IMR-90 (cell line): Measurements from ENCODE around the gene HMGA1. TPM values are rescaled to one million over a fixed set of nuclear protein-coding genes. Genes with fewer than 3 reads are reported as not detected.
A peak's percentile ranks its signal among the peaks of the same experiment; 100 is the strongest.
"Not testable (repeated sequence)": the region's sequence is repeated elsewhere in the genome, so short reads cannot be mapped to it uniquely, and the experiment has no call there.

Experiments
- ATAC-seq: fragments of 200-7000 bp; cut with Tn5 transposase; 2 replicates; pipeline ENCODE4 v1.9.1; 2020; ENCODE audit warnings: low read depth, mild to moderate bottlenecking, moderate library complexity
- BruUV-seq: library from RNA; stranded (reverse); fragments of 400-500 nt; replicated peaks from 2 replicates; lab custom pipeline; 2021; lab: Mats Ljungman, UMichigan
- CTCF ChIA-PET: fragments of 300-600 bp; formaldehyde crosslinking; extraction: SDS; loops from one replicate; lab custom pipeline; 2021; ENCODE audit warnings: antibody characterized with exemption; lab: Yijun Ruan, JAX
- POLR2A ChIA-PET: fragments of 300-600 bp; sonication (Branson Sonifier 250); formaldehyde crosslinking; loops from one replicate; lab custom pipeline; 2022; ENCODE audit warnings: antibody characterized with exemption; ENCODE audit not compliant: unreplicated experiment; lab: Charles Lee
- DNase-seq: peaks from one replicate; pipeline ENCODE4 v3.0.0; 2013
- H2AFZ ChIP-seq: replicated peaks from 2 replicates; pipeline ENCODE3; 2013; ENCODE audit warnings: low read length, mild to moderate bottlenecking; ENCODE audit not compliant: poor library complexity
- H2AK5ac ChIP-seq: 2 replicates; pipeline ENCODE4 v1.6.1; 2013; ENCODE audit warnings: low read depth, low read length, inconsistent platforms
- H2AK9ac ChIP-seq: replicated peaks from 2 replicates; pipeline ENCODE3; 2013; ENCODE audit warnings: mild to moderate bottlenecking, low read depth, low read length, moderate library complexity; ENCODE audit not compliant: poor library complexity
- H2BK120ac ChIP-seq: 2 replicates; pipeline ENCODE4 v1.6.1; 2013; ENCODE audit warnings: low read depth, low read length, inconsistent platforms
- H2BK15ac ChIP-seq: 3 replicates; pipeline ENCODE4 v1.6.1; 2013; ENCODE audit warnings: low read depth, low read length, inconsistent platforms
- H2BK20ac ChIP-seq: 2 replicates; pipeline ENCODE4 v1.6.1; 2013; ENCODE audit warnings: low read depth, mild to moderate bottlenecking, inconsistent platforms, low read length, moderate library complexity
- H2BK5ac ChIP-seq: 2 replicates; pipeline ENCODE4 v1.6.1; 2013; ENCODE audit warnings: mild to moderate bottlenecking, low read depth, low read length, inconsistent platforms; ENCODE audit not compliant: poor library complexity, severe bottlenecking
- H3K14ac ChIP-seq: replicated peaks from 2 replicates; pipeline ENCODE4 v1.6.1; 2013; ENCODE audit warnings: low read depth, low read length, inconsistent platforms
- H3K18ac ChIP-seq: 2 replicates; pipeline ENCODE4 v1.6.1; 2013; ENCODE audit warnings: low read depth, low read length, control low read depth
- H3K23ac ChIP-seq: 2 replicates; pipeline ENCODE4 v1.6.1; 2013; ENCODE audit warnings: low read depth, low read length, inconsistent platforms
- H3K27ac ChIP-seq: 2 replicates; pipeline ENCODE4 v1.5.1; 2013; ENCODE audit warnings: mild to moderate bottlenecking, control low read depth, low read length; ENCODE audit not compliant: insufficient read depth
- H3K27me3 ChIP-seq: 2 replicates; pipeline ENCODE4 v1.6.1; 2013; ENCODE audit warnings: low read length; ENCODE audit not compliant: control insufficient read depth, insufficient read depth
- H3K36me3 ChIP-seq: 2 replicates; pipeline ENCODE4 v1.6.1; 2013; ENCODE audit warnings: low read length, mixed read lengths; ENCODE audit not compliant: control insufficient read depth, insufficient read depth
- H3K4ac ChIP-seq: 2 replicates; pipeline ENCODE4 v1.6.1; 2013; ENCODE audit warnings: low read depth, low read length, inconsistent platforms
- H3K4me1 ChIP-seq: 2 replicates; pipeline ENCODE4 v1.6.1; 2013; ENCODE audit warnings: low read length, mixed read lengths; ENCODE audit not compliant: control insufficient read depth, insufficient read depth
- H3K4me2 ChIP-seq: 2 replicates; pipeline ENCODE4 v1.6.1; 2013; ENCODE audit warnings: low read depth, mild to moderate bottlenecking, control low read depth, low read length, moderate library complexity
- H3K4me3 ChIP-seq: 2 replicates; pipeline ENCODE4 v1.5.1; 2013; ENCODE audit warnings: low read depth, mild to moderate bottlenecking, control low read depth, low read length, moderate library complexity; ENCODE audit not compliant: insufficient read depth
- H3K56ac ChIP-seq: 2 replicates; pipeline ENCODE4 v1.6.1; 2013; ENCODE audit warnings: low read length, inconsistent platforms; ENCODE audit not compliant: insufficient read depth; ENCODE audit errors: extremely low read depth
- H3K79me1 ChIP-seq, 2 experiments: 2 replicates each; pipeline ENCODE4 v1.6.1; 2013; ENCODE audit warnings: low read length in 2 of 2, inconsistent platforms in 1 of 2, low read depth in 1 of 2
- H3K9ac ChIP-seq: 2 replicates; pipeline ENCODE4 v1.6.1; 2013; ENCODE audit warnings: low read depth, low read length, control low read depth
- H3K9me1 ChIP-seq: 2 replicates; pipeline ENCODE4 v1.6.1; 2013; ENCODE audit warnings: low read length, inconsistent platforms; ENCODE audit not compliant: insufficient read depth
- H3K9me3 ChIP-seq: 2 replicates; pipeline ENCODE4 v1.6.1; 2013; ENCODE audit warnings: low read length; ENCODE audit not compliant: control insufficient read depth, insufficient read depth
- H4K20me1 ChIP-seq: 2 replicates; pipeline ENCODE4 v1.6.1; 2013; ENCODE audit warnings: low read length, inconsistent platforms; ENCODE audit not compliant: insufficient read depth
- H4K5ac ChIP-seq: 2 replicates; pipeline ENCODE4 v1.6.1; 2013; ENCODE audit warnings: mild to moderate bottlenecking, low read depth, low read length, control low read depth
- H4K8ac ChIP-seq, 2 experiments: 2 replicates each; pipeline ENCODE4 v1.6.1; 2013; ENCODE audit warnings: low read depth in 2 of 2, low read length in 2 of 2, control low read depth in 1 of 2, inconsistent platforms in 1 of 2
- H4K91ac ChIP-seq: 2 replicates; pipeline ENCODE4 v1.6.1; 2013; ENCODE audit warnings: low read depth, low read length, inconsistent platforms; ENCODE audit not compliant: insufficient read depth
- CEBPB ChIP-seq: IDR thresholded peaks from 2 replicates; pipeline ENCODE4 v1.6.1; 2012; ENCODE audit warnings: low read depth, low read length, improper control_type of control experiment
- MAZ ChIP-seq: IDR thresholded peaks from 2 replicates; pipeline ENCODE4 v1.6.1; 2012; ENCODE audit warnings: low read depth, mild to moderate bottlenecking, low read length, improper control_type of control experiment, moderate library complexity, borderline replicate concordance
- SMC3 ChIP-seq: fragments of 150-350 bp; IDR thresholded peaks from 2 replicates; pipeline ENCODE4 v1.6.1; 2016; ENCODE audit warnings: low read depth, mild to moderate bottlenecking, antibody characterized with exemption, low read length, moderate library complexity
- WGBS, 2 experiments: methylation state at CpG; one replicate each; pipeline versions ENCODE4 v1.1.5 to v1.1.7; 2013; ENCODE audit warnings: missing lambda C conversion rate in 2 of 2; ENCODE audit not compliant: insufficient read length in 1 of 2; ENCODE audit errors: extremely low coverage in 2 of 2; 5-methylcytosine and 5-hydroxymethylcytosine counted together
- dilution Hi-C: fragments of 300-500 bp; cut with HindIII; formaldehyde crosslinking; loops from one replicate; pipeline ENCODE4 v1.14.3; 2018; ENCODE audit warnings: low sequenced_read_pairs; ENCODE audit not compliant: unreplicated experiment
- in situ Hi-C: fragments of 300-500 bp; cut with MboI; formaldehyde crosslinking; loops from 3 replicates; pipeline ENCODE4 v1.14.3; 2019; ENCODE audit warnings: low sequenced_read_pairs, inconsistent platforms, mixed read lengths
- intact Hi-C: fragments of 100-400 bp; cut with micrococcal nuclease; formaldehyde crosslinking; loops from 2 replicates; pipeline ENCODE4 v1.10.0; 2022
- polyA plus RNA-seq, 3 experiments: library from polyadenylated mRNA; depleted of rRNA; stranded (reverse); fragments of >200 nt; gene quantifications; 2 replicates each; pipeline ENCODE4 v1.2.3, GENCODE V29; 2012; ENCODE audit warnings: low replicate concordance in 1 of 3
- total RNA-seq: library from RNA; depleted of rRNA; stranded (reverse); fragments of >200 nt; gene quantifications from 2 replicates; pipeline ENCODE4 v1.2.3, GENCODE V29; 2012

Gene HMGA1
- total and polyA plus RNA-seq, 2 of the 4 experiments (the other 2 are of a cell fraction): 101 to 589 TPM

DNA sequence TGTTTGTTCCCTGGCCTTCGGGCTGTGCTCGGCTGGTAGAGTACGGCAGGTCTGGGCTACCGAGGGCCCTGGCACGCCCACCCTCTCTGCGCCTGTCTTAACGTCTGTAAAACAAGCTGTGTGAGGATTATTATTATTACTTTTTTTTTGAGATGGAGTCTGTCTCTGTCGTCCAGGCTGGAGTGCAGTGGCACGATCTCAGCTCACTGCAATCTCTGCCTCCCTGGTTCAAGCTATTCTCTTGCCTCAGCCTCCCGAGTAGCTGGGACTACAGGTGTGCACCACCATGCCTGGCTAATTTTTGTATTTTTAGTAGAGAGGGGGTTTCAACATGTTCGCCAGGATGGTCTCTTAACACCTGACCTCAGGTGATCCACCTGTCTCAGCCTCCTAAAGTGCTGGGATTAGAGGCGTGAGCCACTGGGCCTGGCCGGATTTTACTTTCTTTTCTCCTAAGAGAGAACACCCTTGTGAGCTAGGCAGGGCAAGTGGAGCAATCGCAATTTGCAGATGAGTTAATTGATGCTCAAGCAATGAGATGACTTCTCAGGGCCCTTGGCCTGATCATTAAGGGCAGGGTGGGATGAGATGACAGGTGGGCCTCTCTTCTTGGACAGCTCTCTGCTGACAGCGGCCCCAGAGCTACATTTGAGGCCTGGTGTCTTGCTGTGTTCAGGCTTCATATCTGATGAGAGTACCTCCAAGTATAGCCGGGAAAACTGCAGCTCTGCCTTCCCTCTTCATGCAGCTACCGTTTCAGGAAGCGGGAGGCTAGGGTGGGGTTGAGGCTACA lies 13.0 kb downstream of the HMGA1 start (continued):
- TF ChIP-seq CEBPB: no peak
- TF ChIP-seq SMC3: no peak
- no peak for TF ChIP-seq MAZ

DNA sequence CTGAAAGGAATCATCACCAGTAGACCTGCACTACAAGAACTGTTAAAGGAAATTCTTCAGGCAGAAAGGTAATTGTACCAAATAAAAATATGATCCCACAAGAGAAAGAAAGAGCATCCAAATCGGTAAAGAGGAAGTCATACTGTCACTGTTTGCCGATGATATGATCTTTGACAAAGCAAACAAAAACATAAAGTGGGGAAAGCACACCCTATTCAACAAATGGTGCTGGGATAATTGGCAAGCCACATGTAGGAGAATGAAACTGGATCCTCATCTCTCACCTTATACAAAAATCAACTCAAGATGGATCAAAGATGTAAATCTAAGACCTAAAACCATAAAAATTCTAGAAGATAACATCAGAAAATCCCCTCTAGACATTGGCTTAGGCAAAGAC lies 15.7 kb downstream of the HMGA1 start:
- ATAC-seq, H3K9ac ChIP-seq, H4K91ac ChIP-seq, CTCF ChIA-PET, H3K36me3 ChIP-seq, H4K20me1 ChIP-seq, intact Hi-C loops, H2BK120ac ChIP-seq, H3K4me3 ChIP-seq, H4K8ac ChIP-seq, H4K5ac ChIP-seq, dilution Hi-C loops, H3K9me3 ChIP-seq, H3K23ac ChIP-seq, H2AK9ac ChIP-seq, H3K18ac ChIP-seq, H2AK5ac ChIP-seq, POLR2A ChIA-PET, H3K27me3 ChIP-seq, H3K4ac ChIP-seq, H3K14ac ChIP-seq, H2BK20ac ChIP-seq, H2BK5ac ChIP-seq, H2AFZ ChIP-seq, H2BK15ac ChIP-seq, H3K9me1 ChIP-seq, H3K56ac ChIP-seq, in situ Hi-C loops, H3K4me2 ChIP-seq, DNase-seq, H3K27ac ChIP-seq, H3K4me1 ChIP-seq: not testable (repeated sequence)
- peaks cover 5 to 24% of the 10 kb centered on the region in 2 experiments; a peak in 3 of 4 replicates for H3K79me1 ChIP-seq
- BruUV-seq: TSS peak; percentile 23
- WGBS, 2 experiments: no CpG with 5 or more reads among the region's 2 CpGs
